ENCODE results near the gene CCDC200.
A peak's percentile ranks its signal among the peaks of the same experiment; 100 is the strongest.
"Not testable (repeated sequence)": the region's sequence is repeated elsewhere in the genome, so short reads cannot be mapped to it uniquely, and the experiment has no call there.

Gene CCDC200

DNA sequence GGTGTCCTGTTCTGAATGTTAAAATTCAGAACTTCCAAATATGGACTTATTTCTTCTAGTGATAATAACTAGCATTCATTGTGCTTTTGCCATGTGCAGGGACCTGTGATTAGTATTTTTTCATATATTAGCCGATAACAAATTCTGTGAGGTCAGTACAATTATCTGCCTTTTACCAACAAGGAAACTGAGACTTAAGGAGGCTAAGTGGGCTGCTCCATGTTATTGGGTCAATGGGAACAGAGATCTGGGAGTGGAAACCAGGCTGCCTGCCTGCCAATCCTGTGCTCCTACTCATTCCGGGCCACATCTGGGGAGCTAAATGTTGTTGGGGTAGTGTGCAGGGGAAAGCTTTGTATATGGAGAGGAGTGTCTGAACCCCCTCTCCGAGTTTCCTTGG lies 13.1 kb downstream of the CCDC200 start:
- DNase-seq = no peak

DNA sequence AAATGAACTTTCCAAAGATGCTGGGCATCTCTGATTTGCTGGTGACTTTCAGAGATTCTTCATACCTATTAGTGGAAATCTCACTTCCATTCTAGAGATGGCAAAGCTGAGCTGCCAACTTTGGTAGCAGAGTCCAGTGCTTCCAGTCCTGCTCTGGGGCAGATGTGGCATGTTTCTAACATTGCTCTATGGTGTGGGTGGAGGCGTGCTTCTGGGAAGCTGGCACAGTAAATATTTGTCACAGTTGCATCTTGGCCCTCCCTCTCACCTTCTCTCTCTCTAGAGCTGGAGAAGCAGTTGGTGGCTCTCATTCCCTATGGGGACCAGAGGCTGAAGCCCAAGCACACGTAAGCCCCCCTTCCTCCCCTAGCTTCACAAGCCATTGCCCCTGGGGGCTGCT lies 14.9 kb downstream of the CCDC200 start:
- DNase-seq = no peak

DNA sequence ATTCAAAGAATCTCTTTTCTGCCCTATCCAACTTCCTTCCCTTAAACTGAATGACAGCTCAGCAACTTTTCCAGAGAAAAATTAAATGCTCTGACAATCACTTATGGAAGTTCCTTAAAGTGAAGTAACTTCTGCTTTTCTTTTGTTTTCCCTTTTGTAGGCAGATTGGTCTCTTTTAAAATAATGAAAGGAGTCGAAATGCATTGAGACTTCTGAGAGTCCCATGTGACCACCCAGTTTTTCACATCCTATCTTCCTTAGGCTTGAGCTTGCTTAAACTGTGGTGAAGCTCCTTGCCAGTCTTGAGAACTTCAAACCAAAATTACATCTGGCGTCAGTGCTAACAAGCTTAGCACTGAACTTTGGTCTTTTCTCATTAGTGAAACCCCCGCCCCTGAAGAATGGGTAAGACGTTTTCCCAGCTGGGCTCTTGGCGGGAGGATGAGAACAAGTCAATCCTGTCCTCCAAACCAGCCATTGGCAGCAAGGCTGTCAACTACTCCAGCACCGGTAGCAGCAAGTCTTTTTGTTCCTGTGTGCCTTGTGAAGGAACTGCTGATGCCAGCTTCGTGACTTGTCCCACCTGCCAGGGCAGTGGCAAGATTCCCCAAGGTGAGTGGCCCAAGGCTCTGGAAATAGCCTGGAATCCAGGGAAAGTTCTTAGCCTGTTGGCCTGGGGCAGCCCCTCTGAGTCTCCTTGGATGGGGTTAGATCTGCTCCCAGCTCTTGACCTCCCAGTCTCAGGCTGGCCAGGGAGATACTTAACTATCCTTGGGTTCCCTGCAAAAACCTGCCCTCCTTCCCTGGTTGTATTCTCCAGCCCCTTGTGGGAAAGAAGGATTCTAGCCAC lies 15.6 kb downstream of the CCDC200 start:
- no peak for DNase-seq

- DNase-seq = no peak
These were observed 16.7 kb downstream of the CCDC200 start, which contains the start of gene TMEM106A for GRCh38 chr17:43211480-43212402. Gene TMEM106A (plus strand): TSS chr17:43211875. CDS start chr17:43213042, 1,167 bp downstream.

- no peak for DNase-seq
These were observed 17.3 kb downstream of the CCDC200 start for GRCh38 chr17:43211123-43211479.

GRCh38 chr17:43210576-43210975 lies 17.8 kb downstream of the CCDC200 start:
- no peak for DNase-seq

- not testable (repeated sequence) for DNase-seq
These were observed 25.4 kb downstream of the CCDC200 start for GRCh38 chr17:43203013-43203412.

DNA sequence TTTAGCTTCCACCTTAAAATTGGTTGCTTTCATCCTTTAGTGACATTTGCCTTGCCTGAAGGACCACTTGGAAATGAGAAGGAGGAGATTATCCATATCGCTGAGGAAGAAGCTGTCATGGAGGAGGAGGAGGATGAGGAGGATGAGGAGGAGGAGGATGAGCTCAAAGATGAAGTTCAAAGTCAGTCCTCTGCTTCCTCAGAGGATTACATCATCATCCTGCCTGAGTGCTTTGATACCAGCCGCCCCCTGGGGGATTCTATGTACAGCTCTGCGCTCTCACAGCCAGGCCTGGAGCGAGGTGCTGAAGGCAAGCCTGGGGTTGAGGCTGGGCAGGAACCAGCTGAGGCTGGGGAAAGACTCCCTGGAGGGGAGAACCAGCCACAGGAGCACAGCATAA lies 28.3 kb downstream of the CCDC200 start:
- DNase-seq = no peak

GRCh38 chr17:43199633-43200032 lies 28.8 kb downstream of the CCDC200 start:
- no peak for DNase-seq

DNA sequence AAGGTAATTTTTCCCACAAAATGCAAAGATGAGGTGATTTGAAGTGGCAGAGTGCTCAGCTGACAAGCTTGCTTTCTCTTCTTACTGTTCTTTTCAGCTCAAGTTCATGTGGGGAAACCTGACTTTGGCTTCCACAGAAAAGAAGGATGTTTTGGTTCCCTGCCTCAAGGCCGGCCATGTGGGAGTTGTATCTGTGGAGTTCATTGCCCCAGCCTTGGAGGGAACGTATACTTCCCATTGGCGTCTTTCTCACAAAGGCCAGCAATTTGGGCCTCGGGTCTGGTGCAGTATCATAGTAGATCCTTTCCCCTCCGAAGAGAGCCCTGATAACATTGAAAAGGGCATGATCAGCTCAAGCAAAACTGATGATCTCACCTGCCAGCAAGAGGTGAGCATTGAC lies 35.2 kb downstream of the CCDC200 start:
- DNase-seq = no peak

- not testable (repeated sequence) for DNase-seq
These were observed 41.8 kb downstream of the CCDC200 start for GRCh38 chr17:43186656-43187055.

- DNase-seq = no peak
These were observed 44.5 kb downstream of the CCDC200 start for GRCh38 chr17:43183921-43184320.

DNA sequence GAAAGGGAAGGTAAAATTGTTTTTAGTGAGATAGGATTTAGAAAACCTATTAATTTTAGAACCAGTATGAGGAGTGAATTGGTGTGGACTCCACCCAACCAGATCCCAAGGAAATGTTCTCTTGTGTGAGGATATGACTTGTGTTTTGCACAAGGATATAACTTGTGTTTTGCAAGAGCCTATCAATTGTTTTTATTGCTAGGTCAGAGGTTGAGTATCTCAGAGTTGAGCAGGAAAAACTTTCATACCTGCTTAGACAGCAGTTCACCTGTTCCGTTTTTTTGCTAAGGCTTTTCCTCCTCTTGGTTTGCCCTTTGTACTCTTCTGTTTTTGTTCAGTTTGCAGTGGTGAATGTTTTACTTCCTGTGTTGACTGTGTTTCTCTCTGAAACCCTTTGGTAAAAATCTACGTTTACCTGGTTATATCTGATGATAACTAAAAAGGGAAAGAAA lies 52.3 kb downstream of the CCDC200 start:
- DNase-seq = no peak

GRCh38 chr17:43175213-43176118 lies 53.0 kb downstream of the CCDC200 start:
- DNase-seq = no peak

GRCh38 chr17:43171586-43172487 lies 56.6 kb downstream of the CCDC200 start:
- DNase-seq = peak in 1 of 2 experiments; percentile 41
